Stimulated activated CD8-positive, alpha-beta memory T cell treated with anti-CD3 and anti-CD28 coated beads, Interleukin-12 subunit alpha, Interleukin-12 subunit beta, amount 100 ng/mL, for 1 hour (primary cell): ENCODE results near the gene GPR32.
"Not testable (repeated sequence)": the region's sequence is repeated elsewhere in the genome, so short reads cannot be mapped to it uniquely, and the experiment has no call there.

Source experiments
- DNase-seq: peaks from one replicate; pipeline ENCODE4 v3.0.0-alpha.2; 2020; ENCODE audit warnings: low read depth

GPR32 gene

GRCh38 chr19:50747141-50747540 is 23.1 kb upstream of the GPR32 start:
- not testable (repeated sequence) for DNase-seq

- DNase-seq: no peak
Measured at GRCh38 chr19:50749490-50749889, 20.8 kb upstream of the GPR32 start.

- DNase-seq: no peak
Measured at GRCh38 chr19:50750010-50750409, 20.3 kb upstream of the GPR32 start.

- no peak for DNase-seq
Measured at GRCh38 chr19:50753879-50754278, 16.4 kb upstream of the GPR32 start.

- DNase-seq: not testable (repeated sequence)
Measured at GRCh38 chr19:50756244-50756643, 14.0 kb upstream of the GPR32 start.

- DNase-seq: not testable (repeated sequence)
Measured at GRCh38 chr19:50757624-50758023, 12.6 kb upstream of the GPR32 start.

DNA sequence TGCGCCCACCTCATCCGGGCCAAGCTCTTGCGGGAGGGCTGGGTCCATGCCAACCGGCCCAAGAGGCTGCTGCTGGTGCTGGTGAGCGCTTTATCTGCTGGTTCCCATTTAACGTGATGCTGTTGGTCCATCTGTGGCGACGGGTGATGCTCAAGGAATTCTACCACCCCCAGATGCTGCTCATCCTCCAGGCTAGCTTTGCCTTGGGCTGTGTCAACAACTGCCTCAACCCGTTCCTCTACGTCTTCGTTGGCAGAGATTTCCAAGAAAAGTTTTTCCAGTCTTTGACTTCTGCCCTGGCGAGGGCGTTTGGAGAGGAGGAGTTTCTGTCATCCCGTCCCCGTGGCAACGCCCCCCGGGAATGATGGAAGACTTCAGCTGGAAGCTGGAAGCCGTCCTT is 11.2 kb upstream of the GPR32 start:
- not testable (repeated sequence) for DNase-seq

- DNase-seq: no peak
Measured at GRCh38 chr19:50759886-50760285, 10.4 kb upstream of the GPR32 start.

- DNase-seq: not testable (repeated sequence)
Measured at GRCh38 chr19:50761501-50761900, 8.8 kb upstream of the GPR32 start.

- not testable (repeated sequence) for DNase-seq
Measured at GRCh38 chr19:50763521-50763920, 6.7 kb upstream of the GPR32 start.

DNA sequence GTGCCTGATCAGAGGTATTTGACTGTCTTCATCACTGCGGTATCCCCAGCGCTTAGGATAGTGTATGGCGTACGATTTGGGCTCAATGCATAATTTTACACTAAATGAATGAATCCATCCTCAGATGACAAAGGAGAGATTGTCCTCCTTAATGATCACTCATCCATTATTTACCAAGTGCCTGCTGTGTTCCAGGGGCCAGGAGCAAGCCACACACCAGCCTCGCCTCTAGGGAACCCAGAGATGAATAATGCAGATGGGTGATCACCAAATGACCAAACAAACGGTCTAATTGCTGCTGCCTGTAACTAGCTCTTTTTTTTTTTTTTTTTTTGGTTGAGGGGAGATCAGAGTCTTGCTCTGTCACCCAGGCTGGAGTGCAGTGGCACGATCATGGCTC is 5.9 kb upstream of the GPR32 start:
- DNase-seq: no peak

- not testable (repeated sequence) for DNase-seq
Measured at GRCh38 chr19:50766746-50767145, 3.5 kb upstream of the GPR32 start.

GRCh38 chr19:50767263-50767662 is 3.0 kb upstream of the GPR32 start:
- not testable (repeated sequence) for DNase-seq

- no peak for DNase-seq
Measured at GRCh38 chr19:50768277-50768676, 2.0 kb upstream of the GPR32 start.

DNA sequence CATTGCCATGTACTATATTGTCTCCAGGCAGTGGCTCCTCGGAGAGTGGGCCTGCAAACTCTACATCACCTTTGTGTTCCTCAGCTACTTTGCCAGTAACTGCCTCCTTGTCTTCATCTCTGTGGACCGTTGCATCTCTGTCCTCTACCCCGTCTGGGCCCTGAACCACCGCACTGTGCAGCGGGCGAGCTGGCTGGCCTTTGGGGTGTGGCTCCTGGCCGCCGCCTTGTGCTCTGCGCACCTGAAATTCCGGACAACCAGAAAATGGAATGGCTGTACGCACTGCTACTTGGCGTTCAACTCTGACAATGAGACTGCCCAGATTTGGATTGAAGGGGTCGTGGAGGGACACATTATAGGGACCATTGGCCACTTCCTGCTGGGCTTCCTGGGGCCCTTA is 624 bp downstream of the GPR32 start:
- no peak for DNase-seq

DNA sequence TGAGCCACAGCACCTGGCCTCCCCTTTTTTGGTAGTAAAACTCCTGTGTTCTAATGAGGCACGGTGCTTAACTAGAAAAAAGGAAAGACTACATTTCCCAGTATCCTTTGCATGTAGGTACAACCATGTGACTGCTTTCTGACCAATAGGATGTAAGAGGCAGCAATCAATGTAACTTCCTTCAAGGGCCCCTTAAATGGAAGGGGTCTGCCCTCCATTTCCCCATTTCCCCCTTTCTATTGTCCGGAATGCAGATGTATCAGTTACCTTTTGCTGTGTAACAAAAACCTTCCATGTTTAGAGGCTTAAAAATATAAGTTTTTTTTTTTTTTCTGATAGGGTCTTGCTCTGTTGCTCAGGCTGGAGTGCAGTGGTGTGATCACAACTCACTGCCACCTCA is 2.2 kb downstream of the GPR32 start:
- DNase-seq: no peak

GRCh38 chr19:50772912-50773311 is 2.6 kb downstream of the GPR32 start:
- DNase-seq: not testable (repeated sequence)

GRCh38 chr19:50773454-50773853 is 3.2 kb downstream of the GPR32 start:
- DNase-seq: not testable (repeated sequence)

DNA sequence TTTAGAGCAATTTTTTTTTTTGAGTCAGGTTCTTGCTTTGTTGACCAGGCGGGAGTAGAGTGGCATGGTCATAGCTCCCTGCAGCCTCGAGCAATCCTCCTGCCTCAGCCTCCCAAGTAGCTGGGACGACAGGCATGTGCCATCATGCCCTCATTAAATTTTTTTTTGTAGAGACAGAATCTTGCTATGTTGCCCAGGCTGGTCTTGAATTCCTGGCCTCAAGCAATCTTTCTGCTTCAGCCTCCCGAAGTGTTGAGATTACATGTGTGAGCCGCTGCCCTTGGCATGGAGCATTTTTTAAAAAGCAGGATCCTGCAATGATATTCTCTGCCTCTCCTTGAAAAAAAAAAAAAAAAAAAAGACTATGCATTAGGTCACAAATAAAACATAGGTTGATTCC is 5.9 kb downstream of the GPR32 start:
- no peak for DNase-seq

DNA sequence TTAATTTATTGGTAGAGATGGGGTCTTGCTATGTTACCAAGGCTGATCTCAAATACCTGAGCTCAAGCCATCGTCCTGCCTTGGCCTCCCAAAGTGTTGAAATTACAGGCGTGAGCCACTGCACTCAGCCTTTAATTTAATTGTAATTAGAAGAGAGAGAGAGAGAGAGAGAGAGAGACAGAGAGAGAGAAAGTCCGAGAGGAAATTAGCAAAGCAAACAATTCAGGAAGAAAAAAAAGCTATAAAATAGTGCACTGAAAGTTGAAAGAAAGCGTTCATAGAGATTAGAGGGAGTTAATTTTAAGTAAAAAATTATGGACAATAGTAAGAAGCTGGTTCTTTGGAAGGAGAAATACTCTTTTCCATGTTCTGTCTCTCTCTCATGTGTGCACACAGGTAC is 7.0 kb downstream of the GPR32 start:
- DNase-seq: no peak

DNA sequence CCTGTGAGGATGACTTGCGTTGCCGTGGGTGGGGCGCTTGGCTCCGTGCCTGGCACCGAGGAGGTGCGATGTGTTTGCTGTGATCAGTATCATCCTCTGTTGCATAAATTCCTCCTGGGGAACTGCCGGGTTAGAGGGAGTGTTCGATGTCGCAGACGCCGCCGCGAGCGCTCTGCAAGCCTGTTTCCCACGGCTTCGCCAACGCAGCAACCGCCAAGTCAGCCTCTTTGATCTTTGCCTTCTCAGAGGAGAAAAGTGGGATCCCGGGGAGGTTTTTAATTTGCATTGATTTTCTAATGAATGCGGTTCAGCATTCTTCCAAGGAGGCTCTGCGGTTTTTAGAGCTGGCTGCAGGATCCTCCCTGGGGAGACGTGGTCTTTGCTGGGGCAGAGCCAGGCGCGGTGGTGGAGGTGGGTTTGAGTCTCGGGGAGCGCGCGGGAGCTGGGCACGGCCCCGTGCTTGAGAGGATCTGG is 7.6 kb downstream of the GPR32 start:
- no peak for DNase-seq

- no peak for DNase-seq
Measured at GRCh38 chr19:50778906-50779430, 8.7 kb downstream of the GPR32 start.

- no peak for DNase-seq
Measured at GRCh38 chr19:50779504-50780457, 9.5 kb downstream of the GPR32 start.
